PC-3 (cell line): Measurements from ENCODE around the gene FAM53B. TPM values are rescaled to one million over a fixed set of nuclear protein-coding genes. Genes with fewer than 3 reads are reported as not detected.

Experiments
- ATAC-seq: fragments of 200-7000 bp; cut with Tn5 transposase; 2 replicates; pipeline ENCODE4 v1.9.1; 2020; ENCODE audit warnings: mild to moderate bottlenecking, moderate library complexity
- BruUV-seq: library from RNA; stranded (reverse); fragments of 400-500 nt; replicated peaks from 2 replicates; lab custom pipeline; 2021; lab: Mats Ljungman, UMichigan
- CTCF ChIA-PET: fragments of 300-600 bp; sonication (Branson Sonifier 250); formaldehyde crosslinking; loops from one replicate; lab custom pipeline; 2022; ENCODE audit warnings: antibody characterized with exemption; lab: Charles Lee
- POLR2A ChIA-PET: fragments of 300-600 bp; sonication (Branson Sonifier 250); formaldehyde crosslinking; loops from one replicate; lab custom pipeline; 2022; ENCODE audit warnings: antibody characterized with exemption; ENCODE audit not compliant: unreplicated experiment; lab: Charles Lee
- DNase-seq: peaks from one replicate; pipeline ENCODE4 v3.0.0-alpha.2; 2015
- H2AFZ ChIP-seq: fragments of 300-600 bp; sonication (generic); 2 replicates; pipeline ENCODE4 v1.6.0; 2016; ENCODE audit warnings: antibody characterized with exemption, low read length
- H3F3A ChIP-seq: fragments of 300-600 bp; sonication (generic); one replicate; pipeline ENCODE4 v1.6.0; 2017; ENCODE audit warnings: antibody characterized with exemption, low read length, control low read depth, mild to moderate bottlenecking; ENCODE audit not compliant: unreplicated experiment
- H3K27ac ChIP-seq: fragments of 300-600 bp; sonication (generic); 2 replicates; pipeline ENCODE4 v1.5.1; 2016; ENCODE audit warnings: mild to moderate bottlenecking, low read length
- H3K27me3 ChIP-seq: fragments of 300-600 bp; sonication (generic); 2 replicates; pipeline ENCODE4 v1.6.1; 2016; ENCODE audit warnings: low read length, mixed read lengths
- H3K36me3 ChIP-seq: fragments of 300-600 bp; sonication (generic); 2 replicates; pipeline ENCODE4 v1.6.1; 2016; ENCODE audit warnings: low read depth, mixed run types, low read length, mixed read lengths
- H3K4me1 ChIP-seq: fragments of 300-600 bp; sonication (generic); 2 replicates; pipeline ENCODE4 v1.5.1; 2016; ENCODE audit warnings: low read length; ENCODE audit not compliant: insufficient read depth
- H3K4me2 ChIP-seq: fragments of 300-600 bp; sonication (generic); 2 replicates; pipeline ENCODE4 v1.6.0; 2016; ENCODE audit warnings: low read length
- H3K4me3 ChIP-seq: fragments of 300-600 bp; sonication (generic); 2 replicates; pipeline ENCODE4 v1.5.1; 2016; ENCODE audit warnings: mild to moderate bottlenecking, low read length, mixed read lengths
- H3K79me2 ChIP-seq: fragments of 300-600 bp; sonication (generic); 2 replicates; pipeline ENCODE4 v1.6.1; 2017; ENCODE audit warnings: low read length, mixed read lengths
- H3K9ac ChIP-seq: fragments of 300-600 bp; sonication (generic); 2 replicates; pipeline ENCODE4 v1.6.0; 2016; ENCODE audit warnings: mild to moderate bottlenecking, low read length
- H3K9me2 ChIP-seq: fragments of 300-600 bp; sonication (generic); replicated peaks from 2 replicates; pipeline ENCODE4 v1.6.1; 2016; ENCODE audit warnings: mixed run types, low read length, mixed read lengths
- H3K9me3 ChIP-seq: fragments of 300-600 bp; sonication (generic); 2 replicates; pipeline ENCODE4 v1.6.1; 2016; ENCODE audit warnings: low read length, mixed read lengths
- H4K20me1 ChIP-seq: fragments of 300-600 bp; sonication (generic); 2 replicates; pipeline ENCODE4 v1.6.1; 2016; ENCODE audit warnings: low read length, mixed read lengths
- EZH2 ChIP-seq: fragments of 300-600 bp; sonication (generic); IDR thresholded peaks from one replicate; pipeline ENCODE4 v1.6.1; 2017; ENCODE audit warnings: antibody characterized with exemption, mild to moderate bottlenecking, low read length; ENCODE audit not compliant: unreplicated experiment
- EZH2phosphoT487 ChIP-seq: fragments of 300-600 bp; sonication (generic); IDR thresholded peaks from 2 replicates; pipeline ENCODE4 v1.6.1; 2018; ENCODE audit warnings: mild to moderate bottlenecking, antibody characterized with exemption, low read length, borderline replicate concordance
- intact Hi-C: fragments of 100-400 bp; cut with micrococcal nuclease; formaldehyde crosslinking; loops from 2 replicates; pipeline ENCODE4 v1.9.0; 2023
- total RNA-seq: library from RNA; depleted of rRNA; stranded (reverse); fragments of >200 nt; gene quantifications from 2 replicates; pipeline ENCODE4 v1.2.3, GENCODE V29; 2014
- TF ChIP-seq, protein P1 (sequence below): fragments of 300-600 bp; sonication (generic); conservative IDR thresholded peaks from 2 replicates; pipeline ENCODE4 v1.5.1; 2017; ENCODE audit warnings: antibody characterized with exemption, low read depth, mild to moderate bottlenecking, low read length

Gene FAM53B
- total RNA-seq, 1 experiment from 2014 or later: 19.4 TPM

DNA sequence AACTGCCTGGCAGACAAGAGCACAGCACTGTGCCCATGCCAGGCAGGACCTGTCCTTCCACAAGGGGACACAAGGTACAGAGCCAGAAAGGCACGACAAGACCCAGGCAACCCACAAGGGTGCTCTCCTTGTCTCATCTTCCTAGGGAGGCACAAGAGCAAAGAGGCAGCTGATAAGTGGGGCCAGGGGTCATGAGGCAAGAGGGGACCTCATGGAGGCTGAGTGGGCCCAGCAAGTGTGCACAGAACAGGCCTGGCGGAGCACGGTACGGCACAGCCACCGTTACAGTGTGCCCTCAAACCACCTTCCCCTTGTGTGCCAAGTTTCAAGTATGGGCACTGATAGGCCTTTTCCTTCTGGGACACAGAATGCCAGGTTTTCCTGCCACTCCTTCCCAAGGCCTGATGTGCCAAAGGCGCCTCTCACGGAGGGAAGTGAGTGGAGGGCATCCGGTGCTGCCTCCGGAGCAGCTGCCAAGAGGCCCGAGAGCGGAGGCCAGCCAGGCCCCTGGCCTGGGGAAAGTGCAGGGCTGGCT lies 75.6 kb downstream of the FAM53B start:
- Histone ChIP-seq H3K27me3 (no peaks in the 10 kb centered on the region), H3K4me1 (no peaks in the 10 kb centered on the region), H3F3A (no peaks in the 10 kb centered on the region), H3K79me2 (no peaks in the 10 kb centered on the region), H3K9me2 (no peaks in the 10 kb centered on the region), H3K4me2 (no peak overlapping the region), H3K27ac (no peak overlapping the region), H3K9ac (no peak overlapping the region), H2AFZ (no peak overlapping the region), H3K36me3 (no peaks in the 10 kb centered on the region), H3K9me3 (no peaks in the 10 kb centered on the region), H4K20me1 (no peaks in the 10 kb centered on the region), H3K4me3 (no peak overlapping the region)
- ATAC-seq: no peak
- POLR2A ChIA-PET: no interaction called here
- no TSS peak for BruUV-seq
- intact Hi-C loops: no loop called here
- TF ChIP-seq EZH2: no peak
- TF ChIP-seq, protein P1, sequence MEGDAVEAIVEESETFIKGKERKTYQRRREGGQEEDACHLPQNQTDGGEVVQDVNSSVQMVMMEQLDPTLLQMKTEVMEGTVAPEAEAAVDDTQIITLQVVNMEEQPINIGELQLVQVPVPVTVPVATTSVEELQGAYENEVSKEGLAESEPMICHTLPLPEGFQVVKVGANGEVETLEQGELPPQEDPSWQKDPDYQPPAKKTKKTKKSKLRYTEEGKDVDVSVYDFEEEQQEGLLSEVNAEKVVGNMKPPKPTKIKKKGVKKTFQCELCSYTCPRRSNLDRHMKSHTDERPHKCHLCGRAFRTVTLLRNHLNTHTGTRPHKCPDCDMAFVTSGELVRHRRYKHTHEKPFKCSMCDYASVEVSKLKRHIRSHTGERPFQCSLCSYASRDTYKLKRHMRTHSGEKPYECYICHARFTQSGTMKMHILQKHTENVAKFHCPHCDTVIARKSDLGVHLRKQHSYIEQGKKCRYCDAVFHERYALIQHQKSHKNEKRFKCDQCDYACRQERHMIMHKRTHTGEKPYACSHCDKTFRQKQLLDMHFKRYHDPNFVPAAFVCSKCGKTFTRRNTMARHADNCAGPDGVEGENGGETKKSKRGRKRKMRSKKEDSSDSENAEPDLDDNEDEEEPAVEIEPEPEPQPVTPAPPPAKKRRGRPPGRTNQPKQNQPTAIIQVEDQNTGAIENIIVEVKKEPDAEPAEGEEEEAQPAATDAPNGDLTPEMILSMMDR: no peak
- TF ChIP-seq EZH2phosphoT487: no peak
- CTCF ChIA-PET: no interaction called here
- DNase-seq: no peak

DNA sequence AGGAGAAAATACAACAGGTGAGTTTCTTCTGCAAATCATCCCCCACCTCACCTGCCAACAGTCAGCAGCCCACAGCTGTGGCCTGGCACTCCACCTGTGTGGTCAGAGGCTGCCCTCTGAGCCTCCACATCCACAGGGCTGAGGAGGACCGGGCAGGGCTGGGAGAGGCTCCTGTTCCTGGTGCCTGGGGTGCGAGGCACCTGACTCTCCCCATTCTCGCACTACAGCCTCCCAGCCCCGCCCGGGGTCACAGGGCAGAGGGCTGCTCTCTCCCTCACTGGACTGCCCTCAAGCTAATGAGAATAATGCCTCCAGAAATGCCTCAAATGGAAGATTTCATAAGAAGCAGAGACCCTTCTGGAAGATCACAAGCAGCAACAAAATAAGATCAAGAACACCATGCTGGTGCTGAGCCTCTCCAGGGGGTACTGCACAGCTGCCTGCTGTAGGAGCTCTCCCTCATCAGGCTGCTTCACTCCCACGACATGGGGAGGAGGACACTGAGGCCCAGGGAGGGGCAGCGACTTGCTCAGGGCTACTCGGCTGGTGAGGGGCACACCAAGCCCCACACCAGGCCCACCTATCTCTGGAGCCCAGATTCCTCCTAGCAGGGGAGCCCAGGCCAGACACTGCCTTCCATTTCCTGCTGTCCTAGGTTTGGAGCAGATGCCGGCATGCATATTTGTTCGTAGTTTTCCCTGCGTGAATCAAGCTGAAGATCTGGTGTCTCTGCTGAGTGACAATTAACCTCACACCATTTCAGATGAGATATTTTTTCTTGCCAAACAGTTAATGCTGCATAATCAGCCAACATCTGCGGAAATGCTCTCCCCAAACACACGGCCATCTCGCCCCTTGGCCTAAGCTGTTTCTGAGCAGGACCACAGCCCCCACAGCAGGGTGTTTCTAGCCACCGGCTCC lies 76.5 kb downstream of the FAM53B start:
- no peaks in the 10 kb centered on the region for H3K36me3 ChIP-seq
- ATAC-seq: no peak
- H3K27ac ChIP-seq: no peak overlapping the region
- BruUV-seq: no TSS peak
- CTCF ChIA-PET: no interaction called here
- H3K4me3 ChIP-seq: no peak overlapping the region
- POLR2A ChIA-PET: no interaction called here
- TF ChIP-seq EZH2phosphoT487: no peak
- no peak for TF ChIP-seq EZH2
- TF ChIP-seq, protein P1: no peak
- no peak for DNase-seq
- H3K9me2 ChIP-seq: no peaks in the 10 kb centered on the region
- no peaks in the 10 kb centered on the region for H3K9me3 ChIP-seq
- H4K20me1 ChIP-seq: no peaks in the 10 kb centered on the region
- no peak overlapping the region for H3K4me2 ChIP-seq
- no peaks in the 10 kb centered on the region for H3F3A ChIP-seq
- H3K9ac ChIP-seq: no peak overlapping the region
- no peaks in the 10 kb centered on the region for H3K4me1 ChIP-seq
- H3K79me2 ChIP-seq: no peaks in the 10 kb centered on the region
- intact Hi-C loops: no loop called here
- H2AFZ ChIP-seq: no peak overlapping the region
- H3K27me3 ChIP-seq: no peaks in the 10 kb centered on the region

DNA sequence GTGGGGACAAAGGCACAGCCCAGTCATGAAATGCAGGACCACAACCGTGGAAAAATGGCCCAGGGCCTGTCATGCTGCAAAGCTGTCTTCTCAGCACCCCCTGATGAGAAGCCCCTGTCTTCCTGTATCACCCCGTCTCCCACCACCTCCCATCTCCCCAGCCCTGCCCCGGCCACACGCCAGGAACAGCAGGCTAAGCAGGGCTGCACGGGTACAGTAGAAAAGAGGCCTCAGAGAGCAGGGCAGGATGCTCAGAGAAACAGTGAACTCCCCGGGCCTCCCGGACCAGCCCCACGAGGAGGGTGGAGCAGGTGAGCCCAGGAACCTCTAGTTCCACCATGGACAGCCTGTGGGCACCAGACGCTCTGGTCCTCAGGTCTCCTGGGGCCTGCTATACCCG lies 77.7 kb downstream of the FAM53B start:
- Histone ChIP-seq H3K27me3 (no peaks in the 10 kb centered on the region), H4K20me1 (no peaks in the 10 kb centered on the region), H3K27ac (no peak overlapping the region), H3K36me3 (no peaks in the 10 kb centered on the region), H3K4me1 (no peaks in the 10 kb centered on the region), H3K79me2 (no peaks in the 10 kb centered on the region), H3K9ac (no peak overlapping the region), H2AFZ (no peak overlapping the region), H3K4me2 (no peak overlapping the region), H3F3A (no peaks in the 10 kb centered on the region), H3K9me2 (no peaks in the 10 kb centered on the region), H3K9me3 (no peaks in the 10 kb centered on the region), H3K4me3 (no peak overlapping the region)
- BruUV-seq: no TSS peak
- ChIA-PET POLR2A (no interaction called here), CTCF (no interaction called here)
- TF ChIP-seq, protein P1: no peak
- no peak for TF ChIP-seq EZH2phosphoT487
- TF ChIP-seq EZH2: no peak
- intact Hi-C loops: no loop called here
- DNase-seq: no peak
- no peak for ATAC-seq
